Measurements from ENCODE around the gene CASD1. TPM values are rescaled to one million over a fixed set of nuclear protein-coding genes. Genes with fewer than 3 reads are reported as not detected.

Gene CASD1
- total RNA-seq, 1 experiment from 2014 or later = 42.0 TPM

DNA sequence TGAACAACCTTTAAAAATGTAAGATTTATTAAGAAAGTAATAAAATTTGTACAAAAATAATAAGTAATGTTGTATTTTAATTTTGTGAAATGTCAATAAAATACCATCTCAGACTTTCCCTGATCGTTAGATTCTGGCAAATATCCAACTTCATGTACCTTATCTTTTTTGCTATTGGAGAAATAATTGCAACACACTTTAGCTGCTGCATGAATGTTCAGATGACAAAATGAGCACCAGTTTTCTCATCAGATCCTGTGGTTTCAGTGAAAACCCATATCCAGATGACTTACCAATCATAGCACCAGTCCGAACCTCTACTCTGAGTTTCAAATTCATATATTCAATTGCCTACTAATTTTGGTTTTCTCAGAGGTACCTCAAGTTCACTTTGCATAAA is 69.9 kb downstream of the CASD1 start:
- DNase-seq (ENCODE audit: low read depth) = no peak

GRCh38 chr7:94580601-94581000 is 71.0 kb downstream of the CASD1 start:
- peak; percentile 83 for DNase-seq (ENCODE audit: low read depth)

- DNase-seq (ENCODE audit: low read depth) = no peak
Measured at GRCh38 chr7:94584113-94584512, 74.5 kb downstream of the CASD1 start.

DNA sequence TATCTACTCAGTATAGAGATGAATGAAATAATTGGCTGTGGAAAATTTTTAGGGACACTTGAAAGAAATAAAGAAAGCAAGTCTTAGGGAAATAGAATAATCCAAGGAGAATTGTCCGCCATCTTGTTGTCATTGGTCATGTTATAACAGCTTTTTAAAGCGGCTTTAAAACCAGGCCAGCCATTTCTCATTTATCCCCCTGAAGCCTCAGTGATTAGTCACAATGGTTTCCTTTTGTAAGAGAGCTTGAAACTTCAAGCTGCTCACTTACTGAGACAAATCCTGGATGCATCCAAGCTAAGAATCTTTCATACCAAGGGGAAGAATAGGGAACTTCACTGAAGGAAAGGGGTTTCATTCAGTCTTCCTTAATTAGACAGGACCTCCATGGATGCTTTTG is 78.5 kb downstream of the CASD1 start:
- DNase-seq (ENCODE audit: low read depth) = no peak

- DNase-seq (ENCODE audit: low read depth) = no peak
Measured at GRCh38 chr7:94590526-94591162, 81.0 kb downstream of the CASD1 start.

DNA sequence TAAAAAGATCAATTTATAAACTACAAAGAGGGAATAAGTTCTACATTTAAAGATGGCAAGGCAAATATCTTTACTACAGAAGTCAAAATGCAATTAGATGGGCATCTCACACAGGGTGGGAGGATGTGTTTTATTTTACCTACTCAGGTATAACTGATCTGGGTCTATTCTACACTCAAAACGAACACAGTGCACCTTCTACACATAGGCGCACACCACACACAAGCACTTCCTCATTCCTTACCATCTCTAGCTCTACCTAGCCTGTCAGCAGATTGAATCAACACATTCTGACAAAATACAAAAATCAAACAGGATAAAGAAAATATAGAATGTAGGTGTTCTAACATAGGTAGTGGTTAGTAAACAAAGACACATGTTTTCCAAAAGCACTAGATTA is 81.6 kb downstream of the CASD1 start:
- DNase-seq (ENCODE audit: low read depth) = no peak

- DNase-seq (ENCODE audit: low read depth) = no peak
Measured at GRCh38 chr7:94594882-94595281, 85.3 kb downstream of the CASD1 start.

- DNase-seq (ENCODE audit: low read depth) = no peak
Measured at GRCh38 chr7:94595717-94596116, 86.1 kb downstream of the CASD1 start.

GRCh38 chr7:94600267-94600666 is 90.7 kb downstream of the CASD1 start:
- DNase-seq (ENCODE audit: low read depth) = no peak

DNA sequence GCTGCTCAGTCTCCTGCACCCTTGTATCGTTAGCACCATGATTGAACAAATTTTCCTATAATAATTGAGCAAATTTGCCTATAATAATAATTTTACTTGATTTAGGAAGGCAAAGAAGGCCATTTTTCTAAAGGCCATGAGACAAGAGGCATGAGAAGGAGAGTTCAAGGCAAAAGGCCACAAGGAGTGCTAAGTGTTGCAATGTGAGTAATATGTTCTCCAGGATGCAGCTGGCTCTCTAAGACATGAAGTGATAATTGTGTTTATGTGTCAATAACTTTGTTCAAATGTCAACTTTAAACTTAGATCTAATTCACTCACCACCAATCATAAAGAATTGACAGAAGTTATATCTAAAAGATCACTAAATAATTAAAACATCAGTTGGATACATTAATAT is 92.6 kb downstream of the CASD1 start:
- peak; percentile 60 for DNase-seq (ENCODE audit: low read depth)

DNA sequence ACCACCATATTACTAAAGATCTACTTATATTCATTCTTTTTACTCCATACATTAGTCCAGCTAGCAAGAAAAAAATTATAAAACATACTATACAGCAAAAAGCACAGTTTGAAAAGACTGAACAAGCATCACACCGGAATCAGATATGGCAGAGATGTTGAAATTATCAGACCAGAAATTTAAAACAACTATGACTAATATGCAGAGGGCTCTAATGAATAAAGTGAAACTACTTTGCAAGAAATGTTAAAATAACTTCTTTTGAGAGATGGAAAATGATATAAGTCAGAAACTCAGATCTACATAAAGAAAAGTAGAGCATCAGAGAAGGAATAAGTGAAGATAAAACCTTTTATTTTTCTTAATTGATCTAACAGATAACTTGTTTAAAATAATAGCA is 95.4 kb downstream of the CASD1 start:
- peak; percentile 48 for DNase-seq (ENCODE audit: low read depth)

Other genes starting within 250 kb of the CASD1 start
- 808 and 986 TPM in 2 replicates for gene COL1A2, start 114.9 kb upstream of the CASD1 start, total RNA-seq (2014; rRNA removed)
- gene SGCE, start 146.3 kb downstream of the CASD1 start, total RNA-seq (2014; rRNA removed) = 92.1 and 138 TPM in 2 replicates